SHP77 (cell line): ENCODE data around the gene SNRNP40.
"Not testable (repeated sequence)": the region's sequence is repeated elsewhere in the genome, so short reads cannot be mapped to it uniquely, and the experiment has no call there.

Experiments
- DNase-seq, 2 experiments: peaks; one replicate each; lab custom pipeline; 2025; lab: John Stamatoyannopoulos, UW

The SNRNP40 gene

DNA sequence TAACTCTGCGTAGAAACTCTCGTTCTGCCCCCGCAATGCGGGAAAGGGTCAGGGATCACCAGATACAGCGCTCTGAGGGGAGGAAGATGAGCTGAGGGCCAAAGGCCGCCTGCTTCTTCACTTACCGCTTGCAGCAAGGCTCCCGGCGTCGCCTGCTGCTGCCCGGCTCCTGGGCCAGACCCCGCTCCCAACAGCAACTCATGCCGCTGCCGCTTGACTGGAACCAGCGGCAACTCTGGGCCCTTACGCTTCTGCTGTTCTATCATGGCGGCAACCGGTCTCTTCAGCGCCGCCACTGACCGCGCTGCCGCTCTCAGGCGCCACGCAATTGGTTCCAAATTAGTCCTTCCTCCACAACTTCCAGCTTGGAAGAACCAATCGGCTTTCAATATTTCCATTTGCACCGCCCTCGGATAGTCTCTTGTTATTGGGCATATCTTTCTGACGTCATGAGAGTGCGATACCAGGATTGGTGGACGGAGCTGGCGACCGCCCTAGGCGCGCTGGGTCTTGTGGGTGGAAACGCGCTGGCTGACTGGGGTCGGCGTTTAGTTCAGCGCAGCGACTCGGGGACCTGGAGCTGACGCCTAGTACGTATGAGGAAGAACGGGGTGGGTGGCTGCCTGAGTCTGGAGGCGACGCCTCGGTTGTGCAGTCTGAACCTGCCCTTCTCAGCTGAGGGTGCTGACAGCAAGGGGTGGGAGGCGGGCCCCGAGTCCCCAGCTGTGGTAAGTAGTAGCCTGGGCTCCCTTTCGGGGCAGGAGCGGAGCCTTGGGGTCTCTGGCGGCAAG lies at the start of gene SNRNP40, which contains the start of gene ZCCHC17:
TSS of gene SNRNP40 (minus strand) at position 303 of the 791 bp plus-strand sequence. CDS start at position 266, 37 bp downstream.
TSS of gene ZCCHC17 (plus strand) at position 547 of the 791 bp plus-strand sequence. CDS start 13,067 bp downstream, outside the sequence.
- peak; percentile 100 for DNase-seq

DNA sequence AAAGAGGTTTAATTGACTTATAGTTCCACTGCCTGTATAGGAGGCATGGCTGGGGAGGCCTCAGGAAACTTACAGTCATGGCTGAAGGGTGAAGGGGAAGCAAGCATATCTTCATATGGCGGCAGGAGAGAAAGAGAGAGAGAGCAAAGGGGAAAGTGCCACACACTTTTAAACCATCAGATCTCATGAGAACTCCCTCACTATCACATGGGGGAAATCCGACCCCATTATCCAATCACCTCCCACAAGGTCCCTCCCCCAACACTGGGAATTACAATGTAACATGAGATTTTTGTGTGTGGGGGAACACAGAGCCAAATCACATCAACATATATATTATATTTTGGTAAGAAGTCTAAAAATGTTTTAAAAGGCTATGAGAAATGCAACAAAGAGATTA lies 49.0 kb upstream of the SNRNP40 start:
- DNase-seq = no peak

DNA sequence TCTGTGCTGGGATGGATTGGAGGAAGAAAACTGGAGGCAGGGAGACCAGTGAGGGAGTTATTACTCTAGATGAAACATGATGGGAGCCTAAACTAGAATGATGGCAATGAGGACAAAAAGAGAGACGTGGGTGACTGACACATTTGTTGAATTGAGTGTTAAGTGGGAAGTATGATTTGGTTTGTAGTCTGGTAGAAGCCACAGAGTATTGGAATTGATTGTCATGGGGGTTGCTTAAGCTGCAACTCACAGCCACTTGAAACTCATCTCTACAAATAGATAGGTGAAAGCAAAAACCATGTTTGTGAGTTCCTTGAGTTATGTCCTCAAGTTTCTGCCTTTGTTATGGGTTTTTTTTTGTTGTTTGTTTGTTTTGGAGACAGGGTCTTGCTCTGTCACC lies 47.9 kb upstream of the SNRNP40 start:
- DNase-seq = no peak

DNA sequence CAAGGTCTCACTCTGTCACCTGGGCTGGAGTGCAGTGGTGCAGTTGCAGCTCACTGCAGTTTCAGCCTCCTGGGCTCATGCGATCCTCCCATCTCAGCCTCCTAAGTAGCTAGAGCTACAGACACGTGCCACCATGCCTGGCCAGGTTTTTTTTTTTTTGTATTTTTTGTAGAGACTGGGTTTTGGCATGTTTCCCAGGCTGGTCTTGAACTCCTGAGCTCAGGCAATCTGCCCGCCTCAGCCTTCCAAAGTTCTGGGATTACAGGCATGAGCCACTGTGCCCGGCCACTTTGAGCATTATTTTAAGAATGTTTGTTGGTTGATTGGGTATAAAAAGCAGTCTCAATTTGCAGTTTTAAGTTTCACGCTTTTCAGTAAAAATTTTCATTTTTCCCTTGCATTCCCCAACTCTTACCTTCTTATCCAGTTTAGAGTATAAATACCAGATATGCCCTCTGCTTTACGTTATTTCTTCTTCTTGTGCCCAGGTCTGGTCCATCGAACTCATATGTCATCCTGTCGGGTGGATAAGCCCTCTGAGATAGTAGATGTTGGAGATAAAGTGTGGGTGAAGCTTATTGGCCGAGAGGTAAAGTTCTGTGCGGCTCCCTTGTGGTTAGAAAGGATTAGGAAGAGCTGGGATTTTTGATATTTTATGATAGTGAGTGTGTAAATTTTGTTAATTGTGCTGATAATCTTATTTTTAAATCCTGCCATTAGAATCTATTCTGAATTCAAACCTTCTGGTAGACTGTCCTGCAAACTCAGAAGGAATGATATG lies 40.3 kb upstream of the SNRNP40 start:
- no peak for DNase-seq

DNA sequence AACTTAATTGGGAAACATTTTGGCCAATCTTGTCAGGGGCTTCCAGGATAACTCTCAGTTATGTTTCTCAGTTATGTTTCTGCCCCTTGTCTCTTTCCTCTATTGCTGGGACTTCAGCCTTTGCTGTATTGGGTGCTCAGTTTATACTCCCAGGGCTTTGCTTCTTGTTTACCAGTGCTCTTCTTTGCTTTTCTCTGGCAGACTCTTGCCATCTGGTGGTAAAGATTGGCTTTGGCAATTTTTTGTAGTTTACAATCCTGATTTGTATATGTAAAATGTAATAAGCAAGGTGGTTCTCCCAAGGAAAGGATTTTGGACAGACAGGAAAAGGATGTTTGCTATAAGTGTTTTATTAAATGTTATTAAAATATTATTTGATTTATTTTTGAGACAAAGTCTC lies 38.4 kb upstream of the SNRNP40 start:
- DNase-seq = peak; percentile 35 to 59

DNA sequence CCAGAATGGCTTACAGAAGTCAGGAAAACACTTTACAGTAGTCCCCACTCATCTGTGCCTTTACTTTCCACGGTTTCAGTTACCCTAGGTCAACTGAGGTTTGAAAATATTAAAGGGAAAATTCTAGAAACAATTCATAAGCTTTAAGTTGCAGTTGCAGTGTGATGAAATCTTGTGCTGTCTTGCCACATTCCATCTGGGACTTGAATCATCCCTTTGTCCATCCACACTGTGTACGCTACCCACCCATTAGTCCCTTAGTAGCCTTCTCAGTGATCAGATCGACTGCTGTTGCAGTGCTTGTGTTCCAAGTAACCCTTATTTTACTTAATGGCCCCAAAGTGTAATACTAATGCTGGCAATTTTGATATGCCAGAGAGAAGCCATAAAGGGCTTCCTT lies 30.8 kb upstream of the SNRNP40 start:
- no peak for DNase-seq

DNA sequence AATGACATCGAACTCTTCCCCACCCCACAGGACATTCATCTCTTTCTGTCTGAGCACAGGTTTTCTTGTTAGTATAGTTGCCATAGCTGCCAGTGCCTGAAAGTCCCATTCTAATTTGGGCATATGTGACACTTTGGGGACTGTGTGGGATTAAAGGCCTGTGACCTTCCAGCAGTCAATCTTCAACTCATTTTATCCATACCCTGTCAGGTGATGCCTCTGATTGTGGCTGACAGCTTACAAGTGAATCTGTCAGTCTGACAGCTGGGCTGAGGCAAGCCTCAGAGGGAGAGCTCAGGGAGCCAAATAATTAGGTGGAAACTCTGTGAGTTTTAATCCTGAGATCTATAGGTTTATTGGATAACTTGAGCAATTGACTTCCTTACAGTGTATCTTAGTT lies 29.9 kb upstream of the SNRNP40 start:
- DNase-seq = no peak

DNA sequence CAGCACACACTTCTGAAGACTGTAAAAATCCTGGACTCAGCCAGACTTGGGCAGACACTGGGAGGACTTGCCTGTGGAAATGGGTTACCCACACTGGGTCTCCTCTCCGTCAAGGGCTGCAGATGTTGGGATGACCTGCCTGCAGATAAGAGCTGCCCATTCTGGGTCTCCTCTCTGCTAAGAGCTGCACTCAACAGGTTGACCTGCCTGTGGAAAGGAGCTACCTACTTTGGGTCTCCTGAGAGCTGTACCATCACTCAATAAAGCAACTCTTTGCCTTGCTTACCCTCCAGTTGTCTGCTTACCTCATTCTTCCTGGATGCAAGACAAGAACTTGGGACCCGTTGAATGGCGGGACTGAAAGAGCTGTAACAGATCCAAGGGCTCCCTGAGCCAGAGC lies 28.4 kb upstream of the SNRNP40 start:
- DNase-seq = no peak

DNA sequence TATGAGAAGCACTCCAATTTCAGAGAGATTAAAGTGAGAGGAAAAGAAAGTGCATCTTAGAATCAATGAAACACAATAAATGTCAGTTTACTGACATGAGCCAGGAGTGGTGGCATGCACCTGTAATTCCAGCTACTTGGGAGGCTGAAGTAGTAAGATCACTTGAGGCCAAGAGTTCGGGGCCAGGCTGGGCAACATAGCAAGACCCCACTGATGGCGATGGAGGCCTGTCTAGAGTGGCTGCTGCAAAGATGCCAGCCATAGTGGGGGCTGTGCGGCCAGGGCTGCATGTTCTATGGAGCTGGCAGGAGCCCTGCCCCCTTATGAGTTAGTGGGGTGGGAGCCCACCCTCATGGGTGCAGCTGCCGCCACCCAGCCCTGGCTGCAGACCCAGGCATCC lies 27.5 kb upstream of the SNRNP40 start:
- no peak for DNase-seq

DNA sequence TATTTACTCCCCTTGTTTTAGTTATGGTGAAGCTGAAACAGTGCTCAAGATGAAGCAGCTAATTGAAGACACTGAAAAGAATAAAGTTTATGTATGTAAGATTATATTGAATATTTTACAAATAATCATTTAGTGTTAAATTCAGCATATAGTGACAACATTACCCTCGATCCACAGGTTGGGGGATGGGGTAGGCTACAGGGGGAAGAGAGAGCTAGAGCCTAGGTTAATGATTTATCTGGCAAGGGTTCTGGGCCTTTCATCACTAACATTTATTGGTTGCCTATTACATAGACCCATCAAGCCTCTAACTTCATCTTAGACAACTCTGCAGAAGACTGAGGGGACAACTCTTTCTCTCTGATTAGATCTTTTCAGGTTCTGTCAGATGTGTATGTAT lies 21.6 kb upstream of the SNRNP40 start:
- no peak for DNase-seq

DNA sequence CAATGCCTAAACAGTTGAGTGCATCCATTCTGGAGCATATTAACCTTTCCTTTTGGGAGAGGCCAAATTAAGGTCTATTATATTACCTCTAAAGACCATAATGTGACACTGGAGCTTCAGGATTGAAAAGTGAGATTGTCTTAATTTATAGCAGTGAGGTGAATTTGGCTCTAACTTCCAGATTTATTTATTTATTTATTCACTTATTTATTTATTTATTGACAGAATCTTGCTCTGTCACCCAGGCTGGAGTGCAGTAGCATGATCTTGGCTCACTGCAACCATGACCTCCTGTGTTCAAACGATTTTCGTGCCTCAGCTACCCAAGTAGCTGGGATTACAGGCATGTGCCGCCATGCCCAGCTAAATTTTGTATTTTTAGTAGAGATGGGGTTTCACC lies 19.3 kb upstream of the SNRNP40 start:
- DNase-seq = no peak

DNA sequence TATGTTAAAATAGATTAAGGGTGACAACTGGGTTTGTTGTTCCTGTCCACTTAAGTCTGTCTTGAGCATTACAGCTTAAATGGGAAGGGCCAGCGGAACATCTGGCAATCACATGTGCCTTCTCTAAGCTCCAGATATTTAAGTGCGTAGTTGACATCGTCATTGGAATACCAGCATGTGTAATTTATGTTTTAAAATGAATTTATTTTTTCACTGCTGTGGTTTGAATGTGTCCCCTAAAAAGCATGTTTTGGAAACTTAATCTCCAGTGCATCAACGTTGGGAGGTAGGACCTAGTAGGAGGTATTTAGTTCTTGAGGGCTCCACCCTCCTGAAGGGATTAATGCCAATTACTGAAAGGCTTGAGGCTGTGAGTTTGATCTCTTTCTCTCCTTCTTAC lies 13.6 kb upstream of the SNRNP40 start:
- DNase-seq = no peak

DNA sequence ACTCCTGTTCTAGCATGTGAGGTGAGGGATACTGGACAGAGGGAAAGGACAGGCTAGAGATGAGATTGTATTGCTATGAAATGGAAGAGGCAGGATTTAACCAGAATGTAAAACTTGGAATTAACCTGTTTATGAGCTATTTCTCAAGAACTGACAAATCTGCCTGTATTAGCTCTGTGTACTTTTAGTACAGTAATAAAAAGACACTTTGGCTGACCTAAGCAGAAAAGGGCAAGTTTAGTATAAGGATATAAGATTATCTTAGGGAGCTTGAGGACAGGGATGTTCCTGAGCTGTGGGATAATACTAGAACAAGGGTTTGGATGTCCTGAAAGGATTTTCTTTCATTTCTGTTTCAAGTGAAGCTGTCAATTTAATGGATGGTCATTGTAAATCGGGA lies 11.4 kb upstream of the SNRNP40 start:
- DNase-seq = no peak

DNA sequence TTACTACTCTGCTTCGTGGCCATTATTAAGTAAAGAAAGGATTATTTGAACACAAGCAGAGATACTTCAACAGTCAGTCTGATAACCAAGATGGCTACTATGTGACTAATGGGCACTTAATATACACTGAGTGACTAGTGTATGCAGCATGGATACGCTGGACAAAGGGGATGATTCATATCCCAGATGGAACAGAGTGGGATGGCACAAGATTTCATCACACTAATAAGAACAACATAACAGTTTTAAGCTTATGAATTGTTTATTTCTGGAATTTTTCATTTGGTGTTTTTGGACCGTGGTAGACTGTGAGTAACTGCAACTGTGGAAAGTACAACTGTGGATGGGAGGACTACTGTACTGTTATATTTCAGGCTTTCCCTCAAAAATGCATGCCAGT lies 9.7 kb upstream of the SNRNP40 start:
- no peak for DNase-seq

DNA sequence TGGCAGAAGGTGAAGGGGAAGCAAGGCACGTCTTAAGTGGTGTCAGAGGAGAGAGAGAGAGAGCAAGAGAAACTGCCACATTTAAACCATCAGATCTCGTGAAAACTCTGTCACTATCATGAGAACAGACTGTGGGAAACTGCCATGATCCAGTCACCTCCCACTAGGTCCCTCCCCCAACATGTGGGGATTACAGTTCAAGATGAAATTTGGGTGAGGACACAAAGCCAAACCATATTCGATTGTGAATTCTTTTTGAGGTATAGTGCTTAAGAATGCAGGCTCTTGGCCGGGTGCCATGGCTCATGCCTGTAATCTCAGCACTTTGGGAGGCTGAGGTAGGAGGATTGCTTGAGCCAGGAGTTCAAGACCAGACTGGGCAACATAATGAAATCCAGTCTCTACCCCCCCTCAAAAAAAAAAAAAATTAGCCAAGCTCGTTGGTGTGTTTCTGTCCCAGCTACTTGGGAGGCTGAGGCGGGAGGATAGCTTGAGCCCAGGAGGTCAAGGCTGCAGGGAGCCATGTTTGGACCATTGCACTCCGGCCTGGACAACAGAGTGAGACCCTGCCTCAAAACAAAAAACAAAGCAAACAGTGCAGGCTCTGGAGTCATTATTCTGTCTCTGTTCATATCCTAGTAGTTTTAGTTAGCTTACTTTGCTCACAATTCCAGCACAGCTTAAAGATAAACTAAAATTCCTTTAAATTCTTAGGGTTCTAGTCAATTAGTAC lies 6.3 kb upstream of the SNRNP40 start:
- DNase-seq = no peak

DNA sequence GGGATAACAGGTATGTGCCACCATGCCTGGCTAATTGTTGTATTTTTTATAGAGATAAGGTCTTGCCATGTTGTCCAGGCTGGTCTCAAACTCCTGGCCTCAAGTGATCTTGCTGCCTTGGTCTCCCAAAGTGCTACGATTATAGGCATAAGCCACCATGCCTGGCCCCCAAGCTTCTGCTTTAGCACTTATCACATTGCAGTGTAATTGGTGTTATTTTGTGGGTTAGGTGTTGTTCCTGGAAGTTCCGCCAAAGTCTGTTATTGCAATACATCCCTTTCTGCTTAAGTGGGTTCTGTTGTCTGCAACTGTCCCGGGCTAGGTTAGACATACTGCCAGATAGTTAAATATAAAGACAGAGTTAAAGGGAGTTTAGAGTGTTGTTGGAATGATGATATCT lies 3.6 kb upstream of the SNRNP40 start:
- DNase-seq = no peak

DNA sequence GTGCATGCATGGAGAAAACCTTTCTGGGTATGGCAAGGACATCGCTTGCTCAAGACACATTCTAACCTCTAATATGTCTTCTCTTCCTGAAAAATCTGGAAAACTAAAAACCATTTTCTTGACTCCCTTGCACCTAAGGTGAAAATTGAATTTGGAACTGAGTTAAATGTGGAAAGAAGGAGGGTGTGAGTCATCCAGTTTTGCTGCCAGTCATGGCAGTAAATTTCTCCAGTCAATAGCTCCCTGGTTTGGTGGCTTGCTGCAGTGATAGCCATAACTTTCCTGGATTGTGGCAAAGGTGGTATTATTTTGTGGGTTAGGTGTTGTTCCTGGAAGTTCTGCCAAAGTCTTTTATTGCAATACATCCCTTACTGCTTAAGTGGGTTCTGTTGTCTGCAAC lies 2.8 kb upstream of the SNRNP40 start:
- DNase-seq = no peak

DNA sequence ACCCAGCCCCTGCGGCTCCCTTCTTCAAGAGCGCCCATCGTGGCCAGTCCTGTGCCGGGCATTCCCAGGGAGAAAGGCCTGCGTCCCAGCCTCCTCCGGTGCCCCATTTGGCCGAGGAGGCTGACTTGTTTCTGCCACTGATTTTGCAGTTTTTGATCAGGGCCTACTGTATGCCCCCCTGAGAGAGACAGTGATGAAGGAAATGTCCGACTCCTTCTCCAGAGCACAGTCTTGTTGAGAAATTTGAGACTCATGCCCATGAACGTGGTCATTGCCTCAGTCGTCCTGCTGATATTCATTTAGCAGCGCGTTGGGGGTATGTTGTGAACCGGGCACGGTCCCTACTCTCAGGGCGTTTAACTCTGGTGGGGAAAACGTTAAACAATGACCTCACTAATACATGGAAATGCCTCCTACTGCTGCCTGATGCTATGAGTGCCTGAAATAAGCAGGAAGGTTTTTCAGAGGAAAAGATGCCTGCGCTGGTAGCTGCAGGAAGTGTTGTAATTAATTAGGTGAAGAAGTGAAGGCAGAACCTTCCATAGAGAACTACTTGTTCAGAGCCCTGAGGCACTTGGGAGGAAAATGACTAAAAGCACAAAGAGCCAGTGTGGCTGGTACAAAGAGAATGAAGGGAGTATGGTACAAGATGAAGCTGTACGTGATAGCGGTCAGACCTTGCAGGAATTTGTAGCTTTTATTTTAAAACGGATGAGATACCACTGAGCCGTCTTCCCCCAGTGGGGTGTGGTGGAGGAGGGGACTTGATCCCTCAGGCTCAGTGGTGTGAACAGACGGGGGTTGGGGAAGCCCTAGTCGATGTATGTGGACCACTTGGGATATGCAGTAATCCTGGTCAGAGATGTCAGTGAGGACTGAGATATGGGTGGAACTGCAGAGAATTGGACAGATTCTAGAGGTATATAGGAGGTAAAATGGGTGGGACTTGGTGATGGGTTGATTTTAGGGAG lies 974 bp upstream of the SNRNP40 start:
- DNase-seq = no peak

DNA sequence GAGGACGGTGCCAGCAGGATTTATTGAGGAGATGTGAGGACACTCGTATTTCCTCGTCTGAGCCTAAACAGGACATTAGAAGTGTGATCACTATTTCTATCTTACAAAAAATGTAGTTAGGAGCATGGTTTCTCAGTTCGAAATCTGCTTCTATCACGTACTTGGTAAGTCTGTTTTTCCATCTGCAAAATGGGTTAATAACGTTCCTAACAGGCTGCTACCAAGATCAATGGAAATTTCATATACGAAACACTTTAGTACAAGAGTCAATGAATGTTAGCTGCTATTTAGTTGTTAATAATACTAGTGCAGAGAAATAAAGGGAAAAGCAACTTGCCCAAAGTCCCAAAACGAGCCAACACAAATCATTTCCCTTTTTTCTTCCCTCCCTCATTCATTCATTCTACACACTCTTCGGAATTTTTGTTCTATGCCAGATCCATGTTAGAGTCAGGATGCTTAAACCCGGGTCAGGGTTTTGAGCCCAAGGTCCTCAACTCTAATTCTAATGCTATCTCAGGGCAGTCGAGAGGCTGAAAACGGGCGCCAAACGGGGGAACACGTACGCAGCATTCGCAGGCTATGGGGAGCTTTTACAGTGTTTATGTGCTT lies 608 bp downstream of the SNRNP40 start:
- DNase-seq = no peak

DNA sequence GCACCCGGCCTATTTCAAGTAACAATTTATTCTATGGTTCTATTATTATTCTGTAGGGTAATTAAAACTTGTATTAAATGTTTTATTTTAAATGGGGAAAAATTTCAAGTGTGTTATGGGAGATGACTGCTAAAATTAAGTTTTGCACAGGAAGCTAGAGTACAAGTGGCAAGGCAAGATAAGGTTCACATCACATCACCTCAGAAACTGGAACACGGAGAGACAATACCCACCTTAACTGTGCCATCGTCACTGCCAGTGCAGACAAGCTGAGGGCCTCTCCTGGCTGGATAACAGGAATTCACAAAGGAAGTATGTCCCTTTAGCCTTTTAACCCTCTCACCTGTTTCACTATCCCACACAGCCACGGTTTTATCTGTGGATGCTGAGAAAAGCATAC lies 7.6 kb downstream of the SNRNP40 start:
- no peak for DNase-seq

DNA sequence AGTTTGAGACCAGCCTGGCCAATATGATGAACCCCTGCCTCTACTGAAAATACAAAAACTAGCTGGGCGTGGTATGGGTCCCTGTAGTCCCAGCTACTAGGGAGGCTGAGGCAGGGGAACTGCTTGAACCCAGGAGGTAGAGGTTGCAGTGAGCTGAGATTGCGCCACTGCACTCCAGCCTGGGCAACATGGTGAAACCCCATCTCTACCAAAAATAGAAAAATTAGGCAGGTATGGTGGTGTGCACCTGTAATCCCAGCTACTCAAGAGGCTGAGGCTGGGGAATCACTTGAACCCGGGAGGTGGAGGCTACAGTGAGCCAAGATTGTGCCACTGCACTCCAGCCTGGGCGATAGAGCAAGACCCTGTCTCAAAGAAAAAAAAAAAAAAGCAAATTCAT lies 8.8 kb downstream of the SNRNP40 start:
- not testable (repeated sequence) for DNase-seq
